ENCODE results near the gene KIAA0753.

- TF ChIP-seq SP1 (IDR thresholded peaks at IDR 0.05) (no peak), FOXK2 (IDR thresholded peaks at IDR 0.05) (no peak), TARDBP (IDR thresholded peaks at IDR 0.05) (no peak), SUZ12 (IDR thresholded peaks at IDR 0.05) (no peak), FOXM1 (IDR thresholded peaks at IDR 0.05; ENCODE audit: borderline replicate concordance) (no peak)
These were observed 20.9 kb upstream of the KIAA0753 start for GRCh38 chr17:6661464-6661848.
